Muscle layer of colon (tissue), 2 donors: ENCODE results near the gene MUSK.

Source experiments
- H3K27ac ChIP-seq: one replicate; pipeline ENCODE4 v1.7.0; 2013; ENCODE audit warnings: low read depth, mild to moderate bottlenecking, low read length, moderate library complexity
- H3K27me3 ChIP-seq, 2 donors: one replicate each; pipeline ENCODE4 v1.7.0; 2013; ENCODE audit warnings: low read length in 2 of 2, mild to moderate bottlenecking in 2 of 2; ENCODE audit not compliant: insufficient read depth in 2 of 2, control insufficient read depth in 1 of 2
- H3K36me3 ChIP-seq: one replicate; pipeline ENCODE4 v1.7.0; 2013; ENCODE audit warnings: mild to moderate bottlenecking, low read length; ENCODE audit not compliant: insufficient read depth
- H3K4me1 ChIP-seq: one replicate; pipeline ENCODE4 v1.7.0; 2013; ENCODE audit warnings: mild to moderate bottlenecking, low read length; ENCODE audit not compliant: insufficient read depth
- H3K4me3 ChIP-seq, 2 donors: one replicate each; pipeline ENCODE4 v1.7.0; 2013; ENCODE audit warnings: low read length in 2 of 2, low read depth in 1 of 2, mild to moderate bottlenecking in 1 of 2, moderate library complexity in 1 of 2
- H3K9ac ChIP-seq: one replicate; pipeline ENCODE4 v1.7.0; 2013; ENCODE audit warnings: low read length
- H3K9me3 ChIP-seq: one replicate; pipeline ENCODE4 v1.7.0; 2013; ENCODE audit warnings: mild to moderate bottlenecking, low read length
- donor health status: abdominal sarcoma.
- donor health status: Adenocarcinoma of cecum.

MUSK gene

GRCh38 chr9:110788871-110789270 lies 120.3 kb downstream of the MUSK start:
- H3K9me3 ChIP-seq: no peaks in the 10 kb centered on the region
- H3K4me1 ChIP-seq: peaks cover 6% of the 10 kb centered on the region
- no peaks in the 10 kb centered on the region for H3K36me3 ChIP-seq
- no peaks in the 10 kb centered on the region for H3K27me3 ChIP-seq
- no peak overlapping the region for H3K4me3 ChIP-seq
- no peak overlapping the region for H3K9ac ChIP-seq
- H3K27ac ChIP-seq: no peak overlapping the region

DNA sequence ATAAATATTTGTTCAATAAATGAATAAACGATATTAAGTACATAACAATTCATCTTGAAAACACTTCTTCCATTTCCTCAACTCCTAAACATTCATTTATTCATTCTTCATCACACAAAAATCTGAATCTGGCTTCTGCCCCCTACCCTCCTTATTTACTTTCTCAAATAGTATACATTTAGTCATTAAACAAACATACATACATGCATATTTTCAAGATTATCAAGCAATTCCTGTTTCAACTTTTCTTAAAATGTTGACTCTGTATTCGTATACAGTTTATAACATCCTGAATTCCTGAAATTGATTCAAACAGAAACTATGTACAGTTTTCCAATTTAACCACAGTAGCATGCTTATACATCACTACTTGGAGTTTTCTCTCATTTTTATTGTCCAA lies 129.0 kb downstream of the MUSK start:
- Histone ChIP-seq H3K4me1 (no peaks in the 10 kb centered on the region), H3K9ac (no peak overlapping the region), H3K9me3 (no peaks in the 10 kb centered on the region), H3K36me3 (no peaks in the 10 kb centered on the region), H3K27me3 (no peaks in the 10 kb centered on the region), H3K4me3 (no peak overlapping the region), H3K27ac (no peak overlapping the region)

DNA sequence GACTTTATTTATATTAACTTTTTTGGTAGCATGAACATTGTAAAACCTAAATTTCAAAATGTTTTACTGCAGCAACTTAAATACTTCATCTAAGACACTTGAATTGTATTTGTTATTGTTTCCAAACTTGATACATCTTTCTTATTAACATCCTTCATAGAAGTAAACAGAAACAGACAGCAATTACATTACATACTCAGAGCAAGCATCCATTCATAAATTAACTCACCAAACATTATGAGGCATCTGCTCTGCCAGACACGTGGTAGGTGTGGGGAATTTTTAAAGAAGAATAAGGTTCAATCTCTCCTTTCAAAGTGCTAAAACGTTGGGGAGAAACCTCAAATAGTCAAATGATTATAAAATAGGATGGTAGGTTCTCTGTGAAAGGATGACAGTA lies 130.8 kb downstream of the MUSK start:
- Histone ChIP-seq H3K4me1 (no peaks in the 10 kb centered on the region), H3K4me3 (no peak overlapping the region), H3K9ac (no peak overlapping the region), H3K27ac (no peak overlapping the region), H3K9me3 (no peaks in the 10 kb centered on the region), H3K27me3 (no peaks in the 10 kb centered on the region), H3K36me3 (no peaks in the 10 kb centered on the region)

- Histone ChIP-seq H3K27me3 (no peaks in the 10 kb centered on the region), H3K9ac (no peak overlapping the region), H3K4me3 (no peak overlapping the region), H3K4me1 (no peaks in the 10 kb centered on the region), H3K36me3 (no peaks in the 10 kb centered on the region), H3K27ac (no peak overlapping the region), H3K9me3 (no peaks in the 10 kb centered on the region)
These were observed 132.8 kb downstream of the MUSK start for GRCh38 chr9:110801426-110801825.

DNA sequence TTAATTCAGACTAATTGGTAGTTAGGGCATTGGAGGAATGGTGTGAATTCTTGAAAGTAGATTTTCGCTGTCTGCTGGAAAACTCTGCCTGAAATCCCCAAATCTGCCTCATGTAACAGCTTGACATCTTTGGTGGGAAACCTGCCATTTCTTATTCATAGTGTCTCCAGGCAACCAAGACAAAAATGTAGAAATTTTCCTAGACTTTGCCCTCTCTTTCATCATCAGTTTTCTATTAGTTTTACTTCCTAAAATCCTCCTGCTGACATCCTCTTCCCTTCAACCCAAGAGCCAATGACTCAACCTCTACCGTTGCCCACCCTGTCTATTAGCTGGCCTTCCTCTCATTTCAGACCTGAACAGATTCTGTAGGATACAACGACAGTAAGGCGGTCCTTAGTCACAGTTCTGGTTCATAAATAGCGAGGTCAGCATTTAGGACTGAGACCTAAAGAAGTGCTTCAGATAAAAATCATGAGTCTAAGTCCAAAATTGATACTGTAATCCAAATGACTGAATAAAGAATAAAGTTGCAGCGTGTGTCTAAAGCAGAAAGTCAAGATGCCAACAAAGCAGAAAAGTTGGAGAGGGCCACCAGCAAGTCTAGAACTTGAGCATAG lies 133.9 kb downstream of the MUSK start:
- H3K4me1 ChIP-seq: no peaks in the 10 kb centered on the region
- no peaks in the 10 kb centered on the region for H3K27me3 ChIP-seq
- no peak overlapping the region for H3K9ac ChIP-seq
- no peaks in the 10 kb centered on the region for H3K36me3 ChIP-seq
- H3K9me3 ChIP-seq: no peaks in the 10 kb centered on the region
- H3K4me3 ChIP-seq: no peak overlapping the region
- H3K27ac ChIP-seq: no peak overlapping the region

GRCh38 chr9:110807956-110808598 lies 139.5 kb downstream of the MUSK start:
- Histone ChIP-seq H3K27me3 (no peaks in the 10 kb centered on the region), H3K4me3 (no peak overlapping the region)

DNA sequence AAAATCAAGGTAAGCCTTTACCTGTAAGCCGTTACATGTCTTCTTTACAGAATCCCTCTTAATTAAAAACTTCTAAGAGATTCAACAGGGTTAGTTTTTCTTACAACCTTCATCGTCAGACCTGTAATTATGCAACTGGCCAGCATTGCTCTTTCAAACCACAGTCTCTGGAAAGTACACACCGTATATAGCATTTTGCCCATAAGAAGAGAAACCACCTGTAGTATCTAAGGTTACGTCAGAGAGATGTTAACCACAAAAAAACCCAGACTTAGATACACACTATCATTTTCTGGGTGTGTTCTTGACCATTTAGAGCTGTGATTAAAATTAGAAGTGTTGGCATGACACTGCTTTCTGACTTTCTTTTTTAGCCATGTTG lies 140.0 kb downstream of the MUSK start:
- H3K36me3 ChIP-seq: no peaks in the 10 kb centered on the region
- no peak overlapping the region for H3K9ac ChIP-seq
- H3K4me3 ChIP-seq: no peak overlapping the region
- H3K4me1 ChIP-seq: no peaks in the 10 kb centered on the region
- H3K9me3 ChIP-seq: no peaks in the 10 kb centered on the region
- no peak overlapping the region for H3K27ac ChIP-seq
- H3K27me3 ChIP-seq: no peaks in the 10 kb centered on the region

More at GRCh38 chr9:110807956-110808598, 139.5 kb downstream of the MUSK start:
- Histone ChIP-seq H3K4me1 (no peaks in the 10 kb centered on the region), H3K27ac (no peak overlapping the region), H3K9me3 (no peaks in the 10 kb centered on the region), H3K36me3 (no peaks in the 10 kb centered on the region), H3K9ac (no peak overlapping the region)

DNA sequence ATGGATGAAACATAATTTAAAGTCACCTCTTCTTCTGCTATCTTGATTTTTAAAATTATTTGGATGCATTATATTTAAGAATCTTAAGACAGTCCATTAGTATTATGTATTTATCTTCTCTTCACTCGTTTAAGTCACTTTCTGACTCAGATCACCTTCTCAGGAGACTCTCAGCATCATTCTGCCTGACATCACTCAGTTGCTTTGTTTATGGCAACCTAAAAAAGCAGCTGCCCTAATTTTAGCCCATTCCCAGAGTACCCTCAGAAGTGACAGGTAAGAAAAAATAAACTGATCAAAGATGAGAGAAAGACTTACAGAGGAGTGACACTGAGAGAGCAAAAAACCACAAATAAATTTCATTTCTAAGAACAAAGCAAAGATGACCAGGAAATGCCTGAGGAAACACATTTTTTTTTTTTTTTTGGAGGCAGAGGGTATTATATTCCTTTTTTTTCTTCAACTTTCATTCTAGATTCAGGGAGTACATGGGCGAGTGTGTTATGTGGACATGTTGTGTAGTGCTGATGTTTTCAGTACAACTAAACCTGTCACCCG lies 140.5 kb downstream of the MUSK start:
- no peaks in the 10 kb centered on the region for H3K4me1 ChIP-seq
- no peak overlapping the region for H3K9ac ChIP-seq
- H3K36me3 ChIP-seq: no peaks in the 10 kb centered on the region
- no peak overlapping the region for H3K27ac ChIP-seq
- no peak overlapping the region for H3K4me3 ChIP-seq
- H3K27me3 ChIP-seq: no peaks in the 10 kb centered on the region
- no peaks in the 10 kb centered on the region for H3K9me3 ChIP-seq

DNA sequence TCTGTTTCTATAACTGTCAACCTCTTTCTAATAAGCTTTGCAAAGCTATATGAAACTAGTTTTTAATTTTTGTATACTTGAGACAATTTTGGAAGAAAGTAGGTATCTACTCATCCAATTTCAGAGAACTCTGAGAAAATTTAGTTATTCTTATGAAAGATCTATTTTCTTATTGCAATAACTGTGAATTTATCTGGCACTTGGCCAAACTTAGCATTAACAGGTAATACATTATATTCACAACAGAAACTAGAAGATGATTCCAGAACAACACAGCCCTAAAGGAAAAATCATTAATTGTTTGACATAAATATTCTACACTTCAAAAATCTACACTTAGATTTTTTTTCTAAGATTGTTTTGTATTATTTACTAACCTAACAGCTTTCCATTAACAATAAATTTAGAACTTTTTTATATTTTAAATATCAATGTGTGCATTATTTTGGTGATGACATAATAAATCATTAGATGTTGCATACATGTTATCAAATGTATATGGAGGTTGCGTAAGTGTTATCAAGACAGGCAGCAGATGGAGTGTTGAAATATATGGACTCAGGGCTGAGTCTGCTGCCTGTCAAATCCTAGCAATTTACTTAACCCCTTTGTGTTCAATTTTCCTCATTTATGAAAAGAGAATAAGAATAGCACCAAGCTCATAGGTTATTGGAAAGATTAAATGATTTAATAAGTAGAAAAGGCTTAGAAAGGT lies 141.8 kb downstream of the MUSK start:
- no peak overlapping the region for H3K4me3 ChIP-seq
- H3K9ac ChIP-seq: no peak overlapping the region
- H3K9me3 ChIP-seq: no peaks in the 10 kb centered on the region
- H3K4me1 ChIP-seq: no peaks in the 10 kb centered on the region
- no peak overlapping the region for H3K27ac ChIP-seq
- no peaks in the 10 kb centered on the region for H3K27me3 ChIP-seq
- H3K36me3 ChIP-seq: no peaks in the 10 kb centered on the region

DNA sequence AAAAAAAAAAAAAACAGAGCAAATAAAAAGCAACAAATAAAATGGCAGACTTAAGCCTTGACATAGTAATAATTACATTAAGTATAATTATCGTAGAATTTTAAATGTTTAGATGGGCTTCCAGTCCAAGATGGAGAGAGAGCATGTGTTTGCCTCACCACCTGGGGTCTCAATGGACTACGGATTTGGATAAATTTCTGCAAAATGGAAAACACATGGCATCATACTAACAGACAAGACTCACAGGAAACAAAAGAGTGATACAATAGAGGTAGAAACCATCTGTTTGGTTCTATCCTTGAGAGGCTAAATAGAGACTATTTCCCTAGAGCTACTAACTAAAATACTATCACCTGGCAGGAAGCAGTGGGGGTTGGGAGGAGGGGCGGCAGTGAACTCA lies 144.3 kb downstream of the MUSK start:
- no peaks in the 10 kb centered on the region for H3K27me3 ChIP-seq
- no peaks in the 10 kb centered on the region for H3K36me3 ChIP-seq
- H3K9me3 ChIP-seq: no peaks in the 10 kb centered on the region
- H3K9ac ChIP-seq: no peak overlapping the region
- no peak overlapping the region for H3K27ac ChIP-seq
- H3K4me3 ChIP-seq: no peak overlapping the region
- no peaks in the 10 kb centered on the region for H3K4me1 ChIP-seq

- H3K9ac ChIP-seq: no peak overlapping the region
- H3K4me1 ChIP-seq: no peaks in the 10 kb centered on the region
- no peaks in the 10 kb centered on the region for H3K27me3 ChIP-seq
- no peaks in the 10 kb centered on the region for H3K9me3 ChIP-seq
- H3K4me3 ChIP-seq: no peak overlapping the region
- H3K36me3 ChIP-seq: no peaks in the 10 kb centered on the region
- H3K27ac ChIP-seq: no peak overlapping the region
These were observed 145.6 kb downstream of the MUSK start for GRCh38 chr9:110814159-110814558.
